Measurements from ENCODE around the gene OGDH. TPM values are rescaled to one million over a fixed set of nuclear protein-coding genes. Genes with fewer than 3 reads are reported as not detected.
"Not testable (repeated sequence)": the region's sequence is repeated elsewhere in the genome, so short reads cannot be mapped to it uniquely, and the experiment has no call there.

Gene OGDH
- polyA plus RNA-seq, 3 donors = 41.0 to 74.1 (median 49.9) TPM

DNA sequence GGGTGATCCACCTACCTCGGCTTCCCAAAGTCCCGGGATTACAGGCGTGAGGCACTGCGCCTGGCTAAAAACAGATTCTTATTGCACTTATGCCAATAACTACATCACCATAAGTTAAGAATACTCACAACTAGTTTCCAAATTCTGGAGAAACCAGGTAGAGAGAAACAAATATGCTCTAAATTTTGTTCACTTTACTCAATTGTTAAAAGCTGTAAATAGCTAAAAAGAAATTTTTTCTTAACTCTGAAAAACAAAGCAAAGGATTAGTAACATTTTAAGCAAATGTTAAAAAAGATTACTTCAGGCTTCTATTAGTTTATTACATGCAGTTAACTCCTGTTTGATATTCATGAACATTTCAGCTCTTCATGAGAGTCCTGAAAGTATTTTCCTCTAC is 113.9 kb downstream of the OGDH start:
- intact Hi-C loops (cut with micrococcal nuclease) = no loop called here
- Histone ChIP-seq H2AFZ (ENCODE audit: insufficient read depth, low read depth, low read length, poor library complexity, severe bottlenecking) (no peak overlapping the region), H3K27ac (ENCODE audit: low read depth in 1 of 2, low read length in 2 of 2) (no peak overlapping the region), H3K27me3 (ENCODE audit: control insufficient read depth in 2 of 2, insufficient read depth in 2 of 2, low read length in 2 of 2) (no peaks in the 10 kb centered on the region), H3K9ac (ENCODE audit: insufficient read depth, low read length, poor library complexity, severe bottlenecking) (no peak overlapping the region), H3K9me3 (replicated peaks in 1 of 2; ENCODE audit: control insufficient read depth in 1 of 2, insufficient read depth in 1 of 2, low read length in 2 of 2) (peaks cover 0 to 8% of the 10 kb centered on the region in 2 donors), H4K20me1 (ENCODE audit: insufficient read depth, low read length) (no peaks in the 10 kb centered on the region), H3K36me3 (replicated peaks in 1 of 2; ENCODE audit: control insufficient read depth in 1 of 2, insufficient read depth in 2 of 2, low read length in 2 of 2) (no peaks in the 10 kb centered on the region), H3K79me2 (ENCODE audit: insufficient read depth, low read length) (no peaks in the 10 kb centered on the region), H3K4me1 (ENCODE audit: control insufficient read depth in 1 of 2, insufficient read depth in 2 of 2, low read length in 2 of 2) (no peaks in the 10 kb centered on the region), H3K4me3 (replicated peaks in 1 of 3; ENCODE audit: low read depth in 2 of 3, low read length in 3 of 3) (no peak overlapping the region), H3K4me2 (replicated peaks; ENCODE audit: extremely low read depth, low read length, poor library complexity, severe bottlenecking) (no peak overlapping the region)
- H3K9me3 Mint-ChIP-seq = peaks cover 0 to 19% (median 11%) of the 10 kb centered on the region in 7 donors
- H3K27ac Mint-ChIP-seq = no peak overlapping the region
- H3K27me3 Mint-ChIP-seq (ENCODE audit: low read depth in 3 of 3) = peaks cover 3% of the 10 kb centered on the region in 3 donors
- DNase-seq = no peak
- no CpG with 5 or more reads among the region's 4 CpGs for WGBS (ENCODE audit: insufficient coverage)
- H3K4me1 Mint-ChIP-seq = no peaks in the 10 kb centered on the region
- TF ChIP-seq, protein P1, sequence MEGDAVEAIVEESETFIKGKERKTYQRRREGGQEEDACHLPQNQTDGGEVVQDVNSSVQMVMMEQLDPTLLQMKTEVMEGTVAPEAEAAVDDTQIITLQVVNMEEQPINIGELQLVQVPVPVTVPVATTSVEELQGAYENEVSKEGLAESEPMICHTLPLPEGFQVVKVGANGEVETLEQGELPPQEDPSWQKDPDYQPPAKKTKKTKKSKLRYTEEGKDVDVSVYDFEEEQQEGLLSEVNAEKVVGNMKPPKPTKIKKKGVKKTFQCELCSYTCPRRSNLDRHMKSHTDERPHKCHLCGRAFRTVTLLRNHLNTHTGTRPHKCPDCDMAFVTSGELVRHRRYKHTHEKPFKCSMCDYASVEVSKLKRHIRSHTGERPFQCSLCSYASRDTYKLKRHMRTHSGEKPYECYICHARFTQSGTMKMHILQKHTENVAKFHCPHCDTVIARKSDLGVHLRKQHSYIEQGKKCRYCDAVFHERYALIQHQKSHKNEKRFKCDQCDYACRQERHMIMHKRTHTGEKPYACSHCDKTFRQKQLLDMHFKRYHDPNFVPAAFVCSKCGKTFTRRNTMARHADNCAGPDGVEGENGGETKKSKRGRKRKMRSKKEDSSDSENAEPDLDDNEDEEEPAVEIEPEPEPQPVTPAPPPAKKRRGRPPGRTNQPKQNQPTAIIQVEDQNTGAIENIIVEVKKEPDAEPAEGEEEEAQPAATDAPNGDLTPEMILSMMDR (IDR thresholded peaks at IDR 0.05) = no peak
- H3K4me3 Mint-ChIP-seq = no peak overlapping the region
- no peaks in the 10 kb centered on the region for H3K36me3 Mint-ChIP-seq

DNA sequence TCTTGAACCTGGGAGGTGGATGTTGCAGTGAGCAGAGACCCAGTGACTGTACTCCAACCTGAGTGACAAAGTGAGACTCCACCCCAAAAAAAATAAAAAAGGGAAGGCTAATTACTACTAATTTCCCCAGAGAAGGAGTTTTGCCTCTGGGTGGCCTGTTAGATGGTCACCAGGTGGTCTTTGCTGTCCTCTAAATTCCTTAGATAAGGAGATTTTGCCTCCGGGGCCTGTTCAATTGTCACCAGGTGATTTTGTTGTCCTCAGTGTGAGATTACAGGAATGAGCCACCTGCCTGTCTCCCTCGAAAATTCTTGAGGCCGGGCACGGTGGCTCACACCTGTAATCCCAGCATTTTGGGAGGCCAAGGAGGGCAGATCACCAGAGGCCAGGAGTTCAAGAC is 117.8 kb downstream of the OGDH start:
- Histone ChIP-seq H3K27me3 (ENCODE audit: control insufficient read depth in 2 of 2, insufficient read depth in 2 of 2, low read length in 2 of 2) (no peaks in the 10 kb centered on the region), H3K4me1 (ENCODE audit: control insufficient read depth in 1 of 2, insufficient read depth in 2 of 2, low read length in 2 of 2) (peaks cover 6 to 9% of the 10 kb centered on the region in 2 donors), H3K36me3 (replicated peaks in 1 of 2; ENCODE audit: control insufficient read depth in 1 of 2, insufficient read depth in 2 of 2, low read length in 2 of 2) (no peaks in the 10 kb centered on the region), H3K4me3 (replicated peaks in 1 of 3; ENCODE audit: low read depth in 2 of 3, low read length in 3 of 3) (no peak overlapping the region), H2AFZ (ENCODE audit: insufficient read depth, low read depth, low read length, poor library complexity, severe bottlenecking) (no peak overlapping the region), H3K9me3 (replicated peaks in 1 of 2; ENCODE audit: control insufficient read depth in 1 of 2, insufficient read depth in 1 of 2, low read length in 2 of 2) (peaks cover 0 to 8% of the 10 kb centered on the region in 2 donors), H3K27ac (ENCODE audit: low read depth in 1 of 2, low read length in 2 of 2) (no peak overlapping the region), H4K20me1 (ENCODE audit: insufficient read depth, low read length) (no peaks in the 10 kb centered on the region), H3K79me2 (ENCODE audit: insufficient read depth, low read length) (no peaks in the 10 kb centered on the region), H3K9ac (ENCODE audit: insufficient read depth, low read length, poor library complexity, severe bottlenecking) (no peak overlapping the region), H3K4me2 (replicated peaks; ENCODE audit: extremely low read depth, low read length, poor library complexity, severe bottlenecking) (no peak overlapping the region)
- Mint-ChIP-seq H3K27ac (no peak overlapping the region), H3K36me3 (no peaks in the 10 kb centered on the region), H3K27me3 (ENCODE audit: low read depth in 3 of 3) (peaks cover 0 to 1% (median 0%) of the 10 kb centered on the region in 3 donors), H3K4me3 (no peak overlapping the region), H3K4me1 (peaks cover 8% of the 10 kb centered on the region), H3K9me3 (peaks cover 0 to 19% (median 12%) of the 10 kb centered on the region in 7 donors)
- intact Hi-C loops (cut with micrococcal nuclease) = no loop called here
- TF ChIP-seq, protein P1 (IDR thresholded peaks at IDR 0.05) = no peak
- DNase-seq = no peak
- WGBS (ENCODE audit: insufficient coverage) = 98% methylated on average over 4 of the region's 4 CpGs

DNA sequence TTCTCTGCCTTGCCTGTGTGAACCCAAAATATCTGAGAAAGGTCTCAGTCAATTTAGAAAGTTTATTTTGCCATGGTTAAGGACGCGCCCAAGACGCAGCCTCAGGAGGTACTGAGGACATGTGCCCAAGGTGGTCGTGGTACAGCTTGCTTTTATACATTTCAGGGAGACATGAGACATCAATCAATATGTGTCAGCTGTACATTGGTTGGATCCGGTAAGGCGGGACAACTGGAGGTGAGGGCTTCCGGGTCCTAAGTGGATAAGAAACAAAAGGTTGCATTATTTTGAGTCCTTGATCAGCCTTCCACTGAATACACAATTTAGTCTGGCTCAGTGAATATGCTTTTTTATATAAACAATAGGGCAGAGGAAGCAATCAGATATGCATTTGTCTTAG is 119.8 kb downstream of the OGDH start:
- DNase-seq; intact Hi-C loops (cut with micrococcal nuclease); H2AFZ ChIP-seq (ENCODE audit: insufficient read depth, low read depth, low read length, poor library complexity, severe bottlenecking): not testable (repeated sequence)

More for the DNA sequence above, 119.8 kb downstream of the OGDH start:
- not testable (repeated sequence) for H4K20me1 ChIP-seq (ENCODE audit: insufficient read depth, low read length); H3K9me3 ChIP-seq (replicated peaks in 1 of 2; ENCODE audit: control insufficient read depth in 1 of 2, insufficient read depth in 1 of 2, low read length in 2 of 2); H3K27ac ChIP-seq (ENCODE audit: low read depth in 1 of 2, low read length in 2 of 2); H3K9ac ChIP-seq (ENCODE audit: insufficient read depth, low read length, poor library complexity, severe bottlenecking); H3K9me3 Mint-ChIP-seq; H3K4me2 ChIP-seq (replicated peaks; ENCODE audit: extremely low read depth, low read length, poor library complexity, severe bottlenecking); H3K4me1 ChIP-seq (ENCODE audit: control insufficient read depth in 1 of 2, insufficient read depth in 2 of 2, low read length in 2 of 2); H3K4me1 Mint-ChIP-seq; H3K36me3 ChIP-seq (replicated peaks in 1 of 2; ENCODE audit: control insufficient read depth in 1 of 2, insufficient read depth in 2 of 2, low read length in 2 of 2); H3K36me3 Mint-ChIP-seq; H3K4me3 ChIP-seq (replicated peaks in 1 of 3; ENCODE audit: low read depth in 2 of 3, low read length in 3 of 3); H3K27me3 Mint-ChIP-seq (ENCODE audit: low read depth in 3 of 3); H3K27me3 ChIP-seq (ENCODE audit: control insufficient read depth in 2 of 2, insufficient read depth in 2 of 2, low read length in 2 of 2); H3K4me3 Mint-ChIP-seq; H3K79me2 ChIP-seq (ENCODE audit: insufficient read depth, low read length)
- H3K27ac Mint-ChIP-seq = peak overlapping the region in 1 of 7 donors; percentile 43
- 95% methylated on average over 5 of the region's 7 CpGs for WGBS (ENCODE audit: insufficient coverage)

Measured in CD14-positive monocyte (primary cell).